GM19455 (cell line): ENCODE data around the gene ANO8.
"Not testable (repeated sequence)": the region's sequence is repeated elsewhere in the genome, so short reads cannot be mapped to it uniquely, and the experiment has no call there.

Experiments used
- ATAC-seq: cut with Tn5 transposase; IDR thresholded peaks from one replicate; pipeline ENCODE4 v1.9.1; 2021; ENCODE audit not compliant: unreplicated experiment

Gene ANO8

GRCh38 chr19:17334414-17335409 is at the start of gene ANO8:
TSS of gene ANO8 (minus strand) at chr19:17334855. CDS start at chr19:17334670, 185 bp downstream.
- ATAC-seq, result no peak

GRCh38 chr19:17380426-17381138 is 45.9 kb upstream of the ANO8 start:
- no peak for ATAC-seq

GRCh38 chr19:17379221-17379631 is 44.6 kb upstream of the ANO8 start:
- ATAC-seq, result no peak

- no peak for ATAC-seq
These were observed 43.6 kb upstream of the ANO8 start for GRCh38 chr19:17378271-17378670.

- ATAC-seq, result no peak
These were observed 42.4 kb upstream of the ANO8 start, which contains the start of gene PLVAP for GRCh38 chr19:17376935-17377600. TSS of gene PLVAP (minus strand) at chr19:17377342. CDS start at chr19:17377288, 54 bp downstream.

GRCh38 chr19:17370026-17370587 is 35.5 kb upstream of the ANO8 start:
- ATAC-seq, result no peak

- no peak for ATAC-seq
These were observed 30.7 kb upstream of the ANO8 start for GRCh38 chr19:17365361-17365760.

GRCh38 chr19:17363852-17364605 is 29.4 kb upstream of the ANO8 start:
- ATAC-seq, result not testable (repeated sequence)

GRCh38 chr19:17359905-17360800 is 25.5 kb upstream of the ANO8 start:
- no peak for ATAC-seq

GRCh38 chr19:17358395-17358794 is 23.7 kb upstream of the ANO8 start:
- ATAC-seq, result no peak

- ATAC-seq, result no peak
These were observed 23.1 kb upstream of the ANO8 start for GRCh38 chr19:17357724-17358123.

GRCh38 chr19:17357078-17357666 is 22.5 kb upstream of the ANO8 start:
- ATAC-seq, result no peak

- no peak for ATAC-seq
These were observed 18.7 kb upstream of the ANO8 start for GRCh38 chr19:17353386-17353785.

GRCh38 chr19:17352608-17353280 is 18.1 kb upstream of the ANO8 start:
- no peak for ATAC-seq

- no peak for ATAC-seq
These were observed 17.3 kb upstream of the ANO8 start for GRCh38 chr19:17351815-17352435.

GRCh38 chr19:17348700-17349099 is 14.0 kb upstream of the ANO8 start:
- no peak for ATAC-seq

- no peak for ATAC-seq
These were observed 13.2 kb upstream of the ANO8 start for GRCh38 chr19:17347877-17348276.

- no peak for ATAC-seq
These were observed 12.7 kb upstream of the ANO8 start for GRCh38 chr19:17347361-17347760.
